ENCODE data around the gene TLCD4. TPM values are rescaled to one million over a fixed set of nuclear protein-coding genes. Genes with fewer than 3 reads are reported as not detected.
"Not testable (repeated sequence)": the region's sequence is repeated elsewhere in the genome, so short reads cannot be mapped to it uniquely, and the experiment has no call there.

Gene TLCD4
- total and polyA plus RNA-seq, 7 donors: 0.69 to 26.9 (median 14.3) TPM

DNA sequence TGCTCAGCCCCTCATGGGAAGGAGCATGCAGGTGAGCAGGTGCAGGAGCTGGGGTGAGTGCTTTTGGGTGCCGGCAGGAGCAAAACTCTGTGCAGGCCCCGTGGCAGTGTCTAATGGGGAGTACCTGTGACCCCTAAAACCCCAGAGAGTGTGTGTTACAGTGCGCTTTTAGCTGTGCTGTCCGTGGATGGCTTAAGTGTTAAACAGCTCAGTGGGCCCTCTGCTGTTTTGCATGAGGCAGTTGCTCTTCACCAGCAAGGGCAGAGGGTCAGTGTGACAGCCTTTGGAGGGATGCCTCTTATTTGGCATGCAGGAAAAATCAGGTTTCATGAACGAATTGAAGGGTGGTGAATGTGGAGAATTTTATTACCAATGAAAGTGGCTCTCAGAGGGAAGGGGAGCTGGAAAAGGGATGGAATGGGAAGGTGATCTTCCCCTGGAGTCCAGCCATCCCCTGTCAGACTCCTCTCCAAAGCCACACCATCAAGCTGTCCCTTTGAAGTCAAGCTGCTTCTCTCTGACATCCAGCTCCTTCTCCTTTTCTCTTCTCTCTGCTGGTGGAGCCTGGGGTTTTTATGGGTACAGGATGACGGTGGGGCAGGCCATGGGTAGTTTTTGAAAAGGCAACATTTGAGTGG is 27.4 kb upstream of the TLCD4 start:
- Histone ChIP-seq H3K9me3 (no peaks in the 10 kb centered on the region), H3K27me3 (ENCODE audit: insufficient read depth in 3 of 3, low read length in 2 of 3) (no peaks in the 10 kb centered on the region), H3K4me3 (no peak overlapping the region), H3K4me1 (peaks cover 7% of the 10 kb centered on the region), H3K36me3 (ENCODE audit: insufficient read depth in 1 of 2, low read depth in 1 of 2) (no peaks in the 10 kb centered on the region), H3K27ac (no peak overlapping the region)
- no peak for TF ChIP-seq CTCF (IDR thresholded peaks at IDR 0.05)
- DNase-seq (no peak), ATAC-seq (no peak)
- WGBS, 3 donors: 90 to 94% (median 92%) methylated on average over 6 of the region's 6 CpGs
- intact Hi-C loops (cut with DNase I): loop anchor here (5.0 kb wide), 1 partner anchor 143 kb away; the partner anchor contains the start of gene RWDD3 (in 2 of the 2)

GRCh38 chr1:95091290-95091689 is 25.9 kb upstream of the TLCD4 start:
- H3K36me3 ChIP-seq (ENCODE audit: insufficient read depth in 1 of 2, low read depth in 1 of 2); H3K27ac ChIP-seq; H3K4me3 ChIP-seq; H3K9me3 ChIP-seq; H3K4me1 ChIP-seq; DNase-seq; H3K27me3 ChIP-seq (ENCODE audit: insufficient read depth in 3 of 3, low read length in 2 of 3); ATAC-seq; intact Hi-C loops (cut with DNase I): not testable (repeated sequence)
- 52 to 79% (median 74%) methylated on average over 21 to 28 of the region's 28 CpGs for WGBS, 3 donors

DNA sequence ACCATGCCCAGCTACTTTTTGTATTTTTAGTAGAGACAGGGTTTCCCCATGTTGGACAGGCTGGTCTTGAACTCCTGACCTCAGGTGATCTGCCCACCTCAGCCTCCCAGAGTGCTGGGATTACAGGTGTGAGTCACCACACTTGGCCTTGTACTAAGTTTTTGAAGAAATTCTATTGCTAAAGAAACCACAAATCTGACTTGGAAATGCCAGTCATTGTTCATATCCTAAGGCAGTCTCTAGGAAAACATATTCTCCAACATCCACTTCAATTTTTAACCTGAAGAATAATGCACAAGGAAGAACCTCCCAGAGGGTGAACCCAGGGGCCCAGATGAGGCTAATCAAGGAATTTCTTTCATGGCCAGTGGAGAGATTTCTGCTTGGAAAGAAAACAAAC is 24.3 kb upstream of the TLCD4 start:
- not testable (repeated sequence) for H3K36me3 ChIP-seq (ENCODE audit: insufficient read depth in 1 of 2, low read depth in 1 of 2); ATAC-seq; H3K27ac ChIP-seq

GRCh38 chr1:95093296-95093695 is 23.9 kb upstream of the TLCD4 start:
- Histone ChIP-seq H3K4me3 (no peak overlapping the region), H3K27ac (no peak overlapping the region), H3K27me3 (ENCODE audit: insufficient read depth in 3 of 3, low read length in 2 of 3) (no peaks in the 10 kb centered on the region), H3K36me3 (ENCODE audit: insufficient read depth in 1 of 2, low read depth in 1 of 2) (no peaks in the 10 kb centered on the region), H3K4me1 (no peaks in the 10 kb centered on the region), H3K9me3 (no peaks in the 10 kb centered on the region)
- ATAC-seq (no peak), DNase-seq (no peak)
- TF ChIP-seq CTCF (IDR thresholded peaks at IDR 0.05): no peak
- intact Hi-C loops (cut with DNase I): no loop called here
- WGBS, 3 donors: 53 to 100% (median 91%) methylated on average over 1 of the region's 1 CpG

More for the DNA sequence above, 24.3 kb upstream of the TLCD4 start:
- intact Hi-C loops (cut with DNase I); H3K27me3 ChIP-seq (ENCODE audit: insufficient read depth in 3 of 3, low read length in 2 of 3); DNase-seq; H3K4me1 ChIP-seq; H3K9me3 ChIP-seq; H3K4me3 ChIP-seq: not testable (repeated sequence)

- no peak for TF ChIP-seq CTCF (IDR thresholded peaks at IDR 0.05)
- Histone ChIP-seq H3K27ac (no peak overlapping the region), H3K4me3 (no peak overlapping the region), H3K36me3 (ENCODE audit: insufficient read depth in 1 of 2, low read depth in 1 of 2) (no peaks in the 10 kb centered on the region), H3K4me1 (no peaks in the 10 kb centered on the region), H3K27me3 (ENCODE audit: insufficient read depth in 3 of 3, low read length in 2 of 3) (no peaks in the 10 kb centered on the region), H3K9me3 (no peaks in the 10 kb centered on the region)
- DNase-seq (no peak), ATAC-seq (no peak)
- 60 to 68% (median 63%) methylated on average over 2 of the region's 2 CpGs for WGBS, 3 donors
- intact Hi-C loops (cut with DNase I): no loop called here
Measured at GRCh38 chr1:95094923-95095322, 22.2 kb upstream of the TLCD4 start.

- ATAC-seq: peak in 1 of 4 donors; percentile 21
- Histone ChIP-seq H3K4me1 (no peaks in the 10 kb centered on the region), H3K9me3 (no peaks in the 10 kb centered on the region), H3K27ac (no peak overlapping the region), H3K36me3 (ENCODE audit: insufficient read depth in 1 of 2, low read depth in 1 of 2) (no peaks in the 10 kb centered on the region), H3K4me3 (no peak overlapping the region), H3K27me3 (ENCODE audit: insufficient read depth in 3 of 3, low read length in 2 of 3) (no peaks in the 10 kb centered on the region)
- no peak for DNase-seq
- intact Hi-C loops (cut with DNase I): no loop called here
- WGBS, 3 donors: 75 to 93% (median 84%) methylated on average over 2 of the region's 2 CpGs
- TF ChIP-seq CTCF (IDR thresholded peaks at IDR 0.05): no peak
Measured at GRCh38 chr1:95095833-95096217, 21.3 kb upstream of the TLCD4 start.

Measured in psoas muscle (tissue), 8 donors.